SH-SY5Y (cell line): ENCODE results near the gene ARPC2.

ENCODE experiments used
- GATA2 ChIP-seq: IDR thresholded peaks from 2 replicates; pipeline ENCODE4 v1.6.1; 2011; ENCODE audit warnings: mild to moderate bottlenecking, low read depth, low read length
- GATA3 ChIP-seq: IDR thresholded peaks from 2 replicates; pipeline ENCODE4 v1.6.1; 2011; ENCODE audit warnings: low read depth, mild to moderate bottlenecking, low read length, moderate library complexity

DNA sequence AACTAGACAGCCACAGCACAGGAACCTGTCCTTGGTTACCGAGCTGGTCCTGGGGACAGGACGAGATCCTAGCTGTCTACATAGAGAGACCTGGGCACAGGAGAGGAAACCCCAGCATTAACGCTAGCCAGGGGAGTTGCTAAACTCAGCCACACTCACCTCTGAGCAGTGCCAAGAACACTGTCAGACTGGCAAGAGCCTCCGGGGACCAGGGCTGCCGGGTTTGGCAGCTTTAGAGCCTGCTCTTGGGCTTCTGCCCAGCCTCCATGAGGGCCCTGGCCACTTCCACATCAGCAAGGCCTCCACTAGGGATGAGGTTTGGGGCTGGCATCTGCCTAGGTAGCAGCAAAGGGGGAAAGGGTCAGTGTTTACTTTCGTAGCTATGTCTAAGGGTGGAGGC is 68.6 kb downstream of the ARPC2 start:
- TF ChIP-seq GATA2 (no peak), GATA3 (no peak)
